Vagina (tissue), 2 donors: ENCODE results near the gene SACS.

Experiments
- CTCF ChIP-seq, 3 experiments: fragments of 450-650 bp in 2 of 3; fragments of 200-600 bp in 1 of 3; sonication (generic) in 1 of 3; IDR thresholded peaks; one replicate each; pipeline ENCODE4 v1.5.1; 2017 to 2019; ENCODE audit warnings: antibody characterized with exemption in 3 of 3, mild to moderate bottlenecking in 2 of 3, moderate library complexity in 2 of 3
- POLR2A ChIP-seq, 2 donors: fragments of 450-650 bp; IDR thresholded peaks; one replicate each; pipeline ENCODE4 v1.6.1; 2017; ENCODE audit warnings: antibody characterized with exemption in 2 of 2, mild to moderate bottlenecking in 2 of 2, moderate library complexity in 2 of 2

GRCh38 chr13:23470790-23471614, 37.5 kb upstream of the SACS start:
- no peak for TF ChIP-seq CTCF (IDR thresholded peaks at IDR 0.05)
- TF ChIP-seq POLR2A (IDR thresholded peaks at IDR 0.05) = no peak
